Fibroblast of peridontal ligament (primary cell): ENCODE results near the gene MIDN.

ENCODE experiments used
- DNase-seq: peaks from one replicate; pipeline ENCODE4 v3.0.0-alpha.2; 2010; ENCODE audit errors: extremely low read depth

MIDN gene

DNA sequence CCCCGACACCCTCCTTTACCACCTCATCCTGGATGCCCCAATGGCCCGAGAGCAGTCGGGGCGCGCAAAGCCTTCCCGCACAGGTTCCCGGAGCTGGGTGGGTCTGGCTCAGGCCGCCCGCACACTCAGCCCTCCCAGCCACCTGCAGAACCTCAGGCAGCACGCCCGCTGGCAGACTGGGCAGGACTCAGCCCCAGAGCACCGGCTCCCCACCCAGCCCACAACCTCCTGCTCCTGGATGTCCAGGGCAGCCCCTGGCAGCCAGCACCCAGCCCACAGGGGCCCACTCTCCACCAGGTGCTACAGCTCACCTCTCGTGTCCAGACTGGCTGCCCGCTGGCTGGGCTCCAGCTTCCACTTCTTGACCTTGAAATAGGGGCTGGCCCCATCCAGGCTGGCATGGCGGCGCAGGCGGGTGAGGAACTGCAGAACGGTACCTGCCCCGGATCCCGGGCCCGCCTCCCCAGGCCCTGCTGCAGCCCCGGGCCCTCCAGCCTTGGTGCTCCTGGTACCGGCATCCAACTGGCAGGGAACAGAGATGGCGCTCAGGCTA lies 15.2 kb upstream of the MIDN start:
- no peak for DNase-seq

DNA sequence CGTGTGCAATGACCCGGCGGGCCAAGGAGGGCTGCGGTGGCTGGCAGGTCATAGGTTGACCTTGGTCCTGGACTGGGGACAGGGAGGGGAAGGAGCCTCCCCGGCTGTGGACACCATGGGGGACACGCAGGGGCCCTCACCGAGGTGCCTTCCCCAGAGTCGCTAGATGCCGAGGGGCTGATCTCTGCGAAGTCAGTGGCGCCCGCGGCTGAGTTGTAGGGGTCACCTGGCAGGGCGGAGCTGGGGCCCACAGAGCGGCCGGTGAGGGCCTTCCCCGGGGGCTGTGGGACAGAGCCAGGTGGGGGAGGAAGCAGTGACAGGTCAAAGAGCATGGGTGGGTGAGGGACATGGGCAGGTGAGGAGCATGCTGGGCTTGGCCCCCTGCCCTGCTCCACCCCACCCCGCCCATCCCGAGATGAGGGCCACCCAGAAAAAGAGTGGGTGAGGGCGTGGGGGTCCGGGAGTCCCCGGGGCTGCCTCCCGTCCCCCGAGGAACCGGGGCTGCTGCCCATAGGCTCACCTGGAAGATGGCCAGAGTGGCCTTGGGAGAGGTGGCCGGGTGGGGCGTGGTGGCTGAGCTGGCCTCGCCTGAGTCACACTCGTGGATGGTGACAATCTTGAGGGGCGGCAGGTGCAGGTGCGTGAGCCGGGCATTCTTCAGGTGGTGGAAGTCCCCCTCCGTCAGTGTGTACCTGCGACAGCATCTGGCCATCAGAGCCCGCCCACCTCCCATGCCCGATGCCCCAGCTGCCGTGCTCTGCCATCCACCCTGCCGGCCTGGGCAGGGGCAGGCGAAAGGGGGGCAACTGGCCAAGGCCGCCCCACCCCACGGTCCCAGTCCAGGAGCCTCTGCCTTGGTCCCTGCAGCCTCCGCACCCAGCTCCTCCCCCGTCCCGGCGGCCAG lies 14.1 kb upstream of the MIDN start:
- no peak for DNase-seq

DNA sequence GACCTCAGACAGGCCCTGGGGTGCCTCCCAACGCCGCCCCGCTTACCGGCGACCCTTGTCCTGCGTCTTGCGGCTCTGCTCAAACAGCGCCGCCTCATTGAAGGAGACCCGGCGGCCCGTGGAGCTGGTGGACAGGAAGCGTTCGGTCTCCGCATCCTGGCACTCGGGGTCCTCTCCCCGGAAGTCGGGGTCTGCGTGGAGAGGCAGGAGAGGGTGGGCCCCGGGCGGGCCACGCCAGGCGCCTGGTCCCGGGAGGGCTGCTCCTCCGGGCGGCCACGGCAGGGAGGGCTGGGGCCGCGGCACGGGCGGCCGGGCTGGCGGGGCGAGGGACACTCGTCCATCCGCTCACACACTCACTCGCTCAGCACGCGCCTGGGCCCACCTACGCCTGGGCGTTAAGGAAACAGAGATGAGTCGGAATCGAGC lies 13.4 kb upstream of the MIDN start:
- no peak for DNase-seq

DNA sequence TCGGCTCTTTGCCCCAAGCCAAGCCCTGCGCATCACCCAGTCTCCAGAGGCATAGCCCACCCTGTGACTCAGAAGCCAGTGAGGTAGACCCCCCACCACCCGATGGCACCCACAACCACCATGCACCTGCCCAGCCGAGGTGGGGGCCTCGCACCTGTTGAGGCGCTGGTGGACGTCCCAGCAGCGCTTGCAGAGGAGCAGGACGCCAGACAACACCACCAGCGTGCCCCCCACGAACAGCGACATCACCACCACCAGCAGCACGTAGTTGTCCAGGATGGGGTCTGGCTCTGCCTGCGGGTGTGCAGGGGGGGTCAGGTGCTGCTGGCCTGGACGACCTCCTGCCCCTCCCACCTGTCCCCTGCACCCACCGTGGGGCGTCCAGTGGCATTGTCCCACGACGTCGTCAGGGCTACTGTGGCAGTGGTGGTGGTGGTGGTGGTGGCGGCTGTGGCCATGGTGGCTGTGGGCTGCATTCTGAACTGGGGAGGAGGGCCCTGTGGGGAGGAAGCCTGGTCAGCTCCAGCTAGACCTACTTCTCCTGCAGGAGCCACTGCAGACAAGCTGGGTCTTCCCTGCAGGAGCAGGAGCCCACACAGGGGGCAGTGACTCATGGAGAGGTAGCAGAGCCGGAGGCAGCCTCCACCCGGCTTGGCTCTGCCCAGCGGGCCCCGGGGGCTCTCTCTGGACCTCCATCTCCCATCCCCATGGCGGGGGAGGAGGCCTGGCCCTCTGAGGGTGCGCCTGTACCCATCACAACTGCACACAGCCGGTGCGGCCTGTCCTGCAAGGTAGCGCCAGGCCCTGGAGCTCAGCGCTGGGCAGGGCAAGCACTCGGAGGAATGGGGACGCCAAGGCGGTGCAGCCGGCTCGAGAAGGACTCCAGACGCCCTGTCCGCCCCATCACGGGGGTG lies 12.5 kb upstream of the MIDN start:
- DNase-seq, result no peak

DNA sequence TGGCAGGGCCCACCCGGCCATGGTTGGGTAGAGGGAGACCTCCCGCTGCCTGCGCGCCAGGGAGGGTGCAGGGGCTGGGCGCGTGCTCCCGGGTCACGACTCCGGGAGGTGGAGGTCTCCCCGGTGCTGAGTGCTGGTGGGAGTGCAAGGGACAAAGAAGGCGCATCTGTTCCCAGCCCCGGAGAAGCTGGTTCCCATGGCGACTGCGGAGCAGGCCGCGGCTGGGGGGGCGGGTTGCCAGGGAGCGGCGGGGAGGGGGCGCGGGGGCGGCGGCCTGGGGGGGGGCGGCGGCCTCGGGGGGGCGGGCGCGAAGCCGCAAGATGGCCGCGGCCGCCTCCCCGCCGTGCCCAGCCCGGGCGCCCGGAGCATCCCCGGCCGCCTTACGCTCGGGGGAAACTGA lies 11.8 kb upstream of the MIDN start:
- no peak for DNase-seq

DNA sequence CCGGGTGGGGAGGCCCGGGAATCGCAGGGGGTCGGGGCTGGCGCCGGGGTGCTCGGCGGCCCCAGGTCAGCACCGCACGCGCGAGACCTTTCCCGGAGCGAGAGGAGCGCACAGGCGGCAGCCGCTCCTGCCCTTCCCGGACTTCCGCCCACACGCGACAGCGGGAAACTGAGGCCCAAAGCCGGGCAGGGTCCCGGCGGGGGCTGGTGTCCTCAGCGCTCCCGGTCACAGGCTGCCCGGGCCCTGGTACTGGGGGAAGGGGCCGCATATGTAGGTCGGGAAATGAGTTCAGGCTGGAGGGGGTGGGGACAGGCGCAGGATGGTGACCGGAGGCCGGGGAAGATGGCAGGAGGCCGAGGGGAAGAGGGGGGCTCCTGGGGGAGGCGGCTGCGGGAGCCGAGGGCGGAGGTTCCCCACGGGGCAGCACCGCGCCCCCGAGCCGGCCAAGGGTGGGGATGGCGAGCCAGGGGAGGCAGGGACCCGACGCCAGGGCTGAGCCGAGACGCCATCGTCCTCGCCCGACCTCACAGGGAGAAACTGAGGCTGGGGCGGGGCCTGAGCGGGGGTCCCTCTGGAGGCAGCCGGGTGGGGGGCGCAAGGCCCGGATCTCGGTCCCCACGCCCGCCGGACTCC lies 11.2 kb upstream of the MIDN start:
- no peak for DNase-seq

DNA sequence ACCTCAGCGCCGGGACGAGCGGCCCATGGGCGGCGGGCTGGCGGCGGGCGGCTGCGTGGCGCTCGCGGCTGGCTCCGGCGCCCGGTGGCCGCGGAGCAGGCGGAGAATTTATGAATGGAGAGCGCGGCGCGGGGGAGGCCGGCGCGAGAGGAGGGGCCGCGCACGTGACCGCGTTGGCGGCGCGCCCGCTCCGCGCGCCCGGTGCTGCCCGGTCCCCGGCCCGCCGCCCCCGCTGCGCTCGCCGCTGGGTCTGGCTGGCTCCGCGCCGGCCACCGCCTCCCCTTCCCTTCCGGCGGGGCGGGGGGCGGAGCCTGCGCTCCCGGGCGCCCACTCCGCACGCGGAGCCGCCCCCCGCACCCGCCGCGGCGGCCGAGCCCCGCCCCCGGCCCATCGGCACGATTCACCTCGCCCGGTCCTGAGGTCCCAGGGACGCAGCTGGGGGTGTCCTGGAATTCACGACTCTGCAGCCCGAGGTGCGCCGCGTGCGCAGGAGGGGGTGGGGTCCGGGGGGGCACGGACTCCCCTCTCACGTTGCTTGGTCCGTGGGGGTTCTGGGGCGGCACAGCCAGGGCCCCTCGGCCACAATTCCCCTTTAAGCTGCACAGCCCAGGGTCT lies 10.5 kb upstream of the MIDN start, which contains the start of gene CBARP:
CBARP (minus strand) TSS at position 252 of the 615 bp plus-strand sequence. CDS start 1,905 bp downstream, outside the sequence.
- DNase-seq, result no peak

DNA sequence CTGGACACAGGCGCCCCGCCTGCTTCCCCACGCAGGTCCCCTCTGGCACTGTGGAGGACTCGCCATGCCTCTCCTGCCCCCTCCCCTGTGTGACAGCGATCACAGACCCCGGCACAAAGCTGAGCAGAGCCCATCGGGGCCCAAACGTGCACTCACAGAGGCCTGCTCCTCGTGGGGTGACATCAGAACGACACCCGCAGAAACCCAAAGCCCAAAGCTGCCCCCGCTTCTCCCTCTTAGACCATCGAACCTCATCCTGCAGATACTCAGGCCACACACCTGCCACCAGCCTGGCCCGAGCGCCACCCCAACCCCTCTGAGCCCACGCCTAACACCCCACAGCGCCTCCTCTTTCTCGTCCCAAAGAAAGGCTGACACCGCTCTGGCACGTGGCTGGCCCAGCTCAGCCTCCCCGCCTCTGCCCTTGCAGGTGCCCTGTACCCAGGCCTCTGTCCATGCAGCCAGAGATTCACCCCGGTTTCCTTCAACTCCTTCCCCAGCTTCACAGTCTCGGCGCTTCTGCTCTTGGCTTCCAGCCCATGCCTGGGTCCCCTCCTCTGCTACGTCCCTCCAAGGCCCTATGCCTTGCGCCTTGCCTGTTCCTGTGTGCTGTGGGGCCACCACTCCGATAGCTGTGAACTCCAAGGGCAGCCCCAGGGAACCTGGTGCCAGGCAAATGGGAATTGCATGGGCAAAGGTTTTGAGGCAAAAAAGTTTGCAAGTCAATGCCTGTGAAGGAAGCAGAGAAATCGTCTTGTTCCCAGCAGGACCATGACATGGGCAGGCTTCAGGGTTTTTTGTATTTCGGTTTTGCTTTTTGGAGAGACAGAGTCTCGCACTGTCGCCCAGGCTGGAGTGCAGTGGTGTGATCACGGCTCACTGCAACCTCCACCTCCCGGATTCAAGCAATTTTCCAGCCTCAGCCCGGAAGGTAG lies 9.7 kb upstream of the MIDN start:
- DNase-seq, result no peak

DNA sequence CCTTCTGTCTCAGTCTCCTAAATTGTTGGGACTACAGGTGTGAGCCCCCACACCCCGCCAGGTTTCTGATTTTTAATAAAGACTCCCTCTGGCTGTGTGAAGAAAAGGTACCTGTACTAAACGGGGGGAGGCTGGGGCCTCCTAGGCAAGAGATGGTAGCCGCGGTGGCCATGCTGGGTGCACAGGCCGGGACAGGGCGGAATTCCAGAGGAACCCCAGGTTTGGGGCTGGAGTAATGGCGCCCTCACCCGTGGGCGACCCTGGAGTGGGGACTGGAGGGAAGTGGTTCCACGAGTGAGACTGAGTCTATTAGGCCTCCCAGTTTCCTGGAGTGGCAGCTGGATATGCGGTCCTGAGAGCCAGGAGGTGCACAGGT lies 9.0 kb upstream of the MIDN start:
- DNase-seq, result no peak

DNA sequence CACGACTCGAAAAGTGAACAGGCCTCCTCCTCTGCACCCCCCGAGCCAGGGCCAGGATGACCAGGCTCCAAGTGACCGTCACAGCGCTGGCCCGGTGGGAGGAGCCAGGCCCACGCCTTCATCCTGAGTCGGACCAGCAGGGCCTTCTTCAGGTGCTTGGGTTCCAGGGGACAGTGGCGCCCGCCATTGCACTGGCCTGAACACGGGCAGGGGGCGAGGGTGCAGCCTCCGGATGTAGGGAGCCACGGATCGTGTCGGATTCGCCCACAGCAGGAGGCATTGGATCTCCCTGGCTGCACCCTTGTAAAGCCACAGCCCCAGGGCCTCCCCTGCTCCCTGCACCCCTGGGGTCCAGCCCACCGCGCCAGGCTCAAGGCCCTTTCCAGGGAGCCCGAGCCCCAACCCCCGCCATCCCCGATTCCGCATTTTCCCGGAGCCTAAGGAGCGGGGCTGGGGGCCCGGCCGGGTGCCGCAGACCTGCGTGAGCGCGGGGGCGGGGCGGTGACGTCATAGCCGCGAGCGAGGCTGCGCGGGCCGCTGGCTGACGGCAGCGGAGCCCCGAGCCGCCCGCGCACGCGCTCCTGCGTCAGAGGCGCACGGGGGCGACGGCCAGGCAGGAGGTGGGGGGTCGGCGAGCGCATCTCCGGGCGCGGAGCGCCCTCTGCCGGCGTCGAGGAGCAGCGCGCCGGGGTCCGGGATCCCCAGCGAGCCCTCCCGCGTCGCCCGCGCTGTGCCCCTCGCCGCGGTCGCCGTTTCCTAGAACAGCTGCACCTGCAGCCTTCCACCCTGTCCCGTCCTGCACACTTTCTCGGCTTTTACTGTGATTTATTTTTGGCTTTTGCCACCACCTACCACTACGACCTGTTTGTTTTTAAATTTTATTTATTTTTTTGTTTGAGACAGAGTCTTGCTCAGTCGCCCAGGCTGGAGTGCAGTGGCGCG lies 8.3 kb upstream of the MIDN start:
- peak; percentile 86 for DNase-seq

DNA sequence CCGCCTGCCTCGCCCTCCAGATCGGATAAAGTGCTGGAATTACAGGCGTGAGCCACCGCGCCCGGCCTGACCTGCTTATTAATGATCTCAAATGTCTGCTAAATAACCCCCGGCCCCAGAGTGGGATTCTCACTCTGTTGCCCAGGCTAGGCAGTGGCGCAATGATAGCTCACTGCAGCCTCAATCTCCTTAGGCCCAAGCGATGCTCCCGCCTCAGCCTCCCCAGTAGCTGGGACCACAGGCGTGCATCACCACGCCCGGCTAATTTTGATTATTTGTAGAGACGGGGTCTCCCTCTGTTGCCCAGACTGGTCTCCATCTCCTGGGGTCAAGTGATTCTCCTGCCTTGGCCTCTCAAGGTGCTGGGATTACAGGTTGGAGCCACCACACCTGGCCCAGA lies 7.5 kb upstream of the MIDN start:
- DNase-seq, result no peak

DNA sequence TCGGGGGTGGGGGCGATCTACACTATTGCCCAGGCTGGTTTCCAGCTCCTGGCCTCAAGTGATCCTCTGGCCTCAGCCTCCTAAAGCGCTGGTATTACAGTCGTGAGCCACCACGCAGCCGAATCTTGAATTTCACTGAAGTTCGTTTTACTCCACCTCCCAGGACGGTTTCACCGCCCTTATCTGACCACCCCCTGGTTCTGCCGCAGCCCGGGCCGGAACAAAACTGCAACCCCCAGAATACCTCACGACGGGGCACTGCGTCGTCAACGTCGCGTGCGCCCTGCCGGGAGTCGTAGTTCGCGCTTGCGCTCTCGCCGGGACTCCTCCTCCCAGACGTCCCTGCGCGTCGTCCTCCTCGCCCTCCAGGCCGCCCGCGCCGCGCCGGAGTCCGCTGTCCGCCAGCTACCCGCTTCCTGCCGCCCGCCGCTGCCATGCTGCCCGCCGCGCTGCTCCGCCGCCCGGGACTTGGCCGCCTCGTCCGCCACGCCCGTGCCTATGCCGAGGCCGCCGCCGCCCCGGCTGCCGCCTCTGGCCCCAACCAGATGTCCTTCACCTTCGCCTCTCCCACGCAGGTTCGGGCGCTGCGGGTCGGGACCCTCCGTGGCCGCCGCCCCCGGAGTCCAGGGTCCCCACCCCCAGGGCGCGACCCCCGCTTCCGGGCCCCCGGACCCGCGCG lies 6.8 kb upstream of the MIDN start, which contains the start of gene ATP5F1D:
ATP5F1D (plus strand) TSS at position 335 of the 679 bp plus-strand sequence; CDS start at position 435, 100 bp downstream.
- DNase-seq, result peak; percentile 92

DNA sequence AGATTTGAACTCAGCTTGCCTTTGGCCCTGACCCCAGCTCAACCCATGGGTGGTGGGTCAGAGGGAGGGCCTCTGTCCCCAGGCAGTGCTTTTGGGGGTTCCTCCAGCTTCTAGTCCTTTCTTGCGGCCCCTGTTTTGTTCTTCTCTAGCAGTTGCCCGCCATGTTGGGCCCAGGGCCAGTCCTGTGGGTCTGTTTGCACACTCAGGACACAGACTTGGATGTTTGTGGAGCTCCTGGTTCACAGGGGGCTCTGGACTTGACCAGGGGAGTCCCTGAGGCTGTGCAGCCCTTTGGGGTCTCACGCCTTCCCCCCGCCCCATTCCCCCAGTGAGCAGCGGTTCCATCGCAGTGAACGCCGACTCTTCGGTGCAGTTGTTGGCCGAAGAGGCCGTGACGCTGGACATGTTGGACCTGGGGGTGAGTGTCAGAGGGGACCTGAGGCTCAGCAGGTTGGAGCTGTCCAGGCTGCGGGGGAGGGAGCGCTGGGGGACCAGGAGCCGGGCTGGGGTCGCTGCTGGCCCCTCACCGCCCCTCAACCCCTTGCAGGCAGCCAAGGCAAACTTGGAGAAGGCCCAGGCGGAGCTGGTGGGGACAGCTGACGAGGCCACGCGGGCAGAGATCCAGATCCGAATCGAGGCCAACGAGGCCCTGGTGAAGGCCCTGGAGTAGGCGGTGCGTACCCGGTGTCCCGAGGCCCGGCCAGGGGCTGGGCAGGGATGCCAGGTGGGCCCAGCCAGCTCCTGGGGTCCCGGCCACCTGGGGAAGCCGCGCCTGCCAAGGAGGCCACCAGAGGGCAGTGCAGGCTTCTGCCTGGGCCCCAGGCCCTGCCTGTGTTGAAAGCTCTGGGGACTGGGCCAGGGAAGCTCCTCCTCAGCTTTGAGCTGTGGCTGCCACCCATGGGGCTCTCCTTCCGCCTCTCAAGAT lies 4.4 kb upstream of the MIDN start:
- peak; percentile 79 for DNase-seq

DNA sequence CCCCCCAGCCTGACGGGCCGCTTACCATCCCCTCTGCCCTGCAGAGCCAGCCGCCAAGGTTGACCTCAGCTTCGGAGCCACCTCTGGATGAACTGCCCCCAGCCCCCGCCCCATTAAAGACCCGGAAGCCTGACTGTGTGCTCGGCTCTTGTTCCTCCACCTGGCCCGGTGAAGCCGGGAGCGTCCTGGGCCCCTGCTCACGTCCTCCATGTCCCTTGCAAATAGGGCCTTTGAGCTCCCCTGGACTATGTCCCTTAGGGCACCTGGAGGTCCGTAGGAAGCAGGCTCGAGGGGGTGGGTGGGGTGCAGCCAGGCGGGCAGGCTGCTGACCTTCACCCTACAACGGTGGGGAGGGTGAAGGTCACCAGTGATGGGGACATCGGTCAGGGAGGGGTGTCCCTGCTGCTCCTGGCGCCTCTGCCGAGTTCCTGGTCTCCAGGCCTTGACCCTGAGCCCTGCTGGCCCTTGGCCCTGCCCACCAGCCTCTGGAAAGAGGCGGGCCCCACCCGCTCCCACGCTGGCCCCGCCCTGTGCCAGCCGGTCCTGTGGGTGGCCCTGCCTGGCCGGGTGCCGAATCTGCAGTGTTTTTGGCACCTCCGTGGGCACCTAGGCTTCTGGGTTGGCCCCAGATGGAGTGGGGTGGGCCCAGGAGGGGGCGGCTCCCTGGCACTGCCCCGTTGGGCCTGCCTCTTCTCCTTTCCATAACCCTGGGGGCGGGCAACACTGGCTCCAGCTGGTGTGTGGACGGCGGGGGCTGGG lies 3.5 kb upstream of the MIDN start:
- DNase-seq, result no peak

DNA sequence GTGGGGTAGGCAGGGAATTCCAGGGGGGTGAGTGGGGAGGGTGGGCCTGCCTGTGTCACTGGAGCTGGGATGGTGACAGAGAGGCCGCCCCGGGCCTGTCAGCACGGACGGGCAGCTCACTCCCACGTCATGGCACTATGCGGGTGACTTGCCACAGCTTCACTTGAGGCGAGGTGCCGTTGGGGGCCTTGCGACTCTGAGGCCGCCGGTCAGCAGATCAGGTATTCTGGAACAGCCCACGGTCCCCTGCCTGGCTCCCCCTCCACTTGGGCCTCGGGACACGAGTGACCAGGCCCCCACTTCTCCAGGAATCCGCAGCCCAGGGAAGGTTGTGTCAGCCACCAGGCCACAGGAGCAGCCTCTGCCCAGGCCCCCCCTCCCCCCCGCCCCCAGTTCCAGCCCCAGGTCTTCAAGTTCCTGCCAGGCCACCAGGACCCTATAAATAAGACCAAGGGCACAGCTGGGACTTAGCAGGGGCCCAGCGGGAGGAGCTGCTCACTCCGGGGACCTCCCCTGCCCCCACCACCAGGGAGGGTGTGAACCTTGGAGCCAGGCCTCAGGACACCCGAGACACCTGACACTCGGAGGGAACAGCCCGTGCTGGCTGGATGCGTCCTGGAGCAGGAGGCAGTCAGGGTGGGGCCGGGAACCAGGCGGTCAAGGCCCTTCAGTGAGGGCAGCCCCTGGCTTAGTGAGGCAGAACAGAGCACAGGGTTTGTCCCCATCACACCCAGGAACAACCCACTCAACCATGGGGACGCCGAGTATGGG lies 2.7 kb upstream of the MIDN start:
- no peak for DNase-seq
